ENCODE data around the gene ZMYND8.

DNA sequence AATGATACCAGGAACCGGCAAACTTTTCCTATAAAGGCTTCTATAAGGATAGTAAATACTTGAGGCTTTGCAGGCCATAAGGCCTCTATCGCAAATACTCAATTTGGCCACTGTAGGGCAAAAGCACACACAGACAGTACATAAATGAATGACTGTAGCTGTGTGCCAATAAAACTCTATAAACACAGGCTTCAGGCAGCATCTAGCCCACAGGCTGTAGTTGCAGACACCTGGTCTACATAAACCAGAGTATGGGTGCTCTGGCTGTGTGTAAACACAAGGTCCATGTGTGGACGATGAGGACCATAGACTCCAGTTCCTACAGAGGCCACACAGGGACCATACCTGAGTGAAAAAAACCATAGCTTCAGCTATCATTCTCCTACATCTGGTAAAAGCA lies 52.2 kb downstream of the ZMYND8 start:
- TF ChIP-seq EZH2 (IDR thresholded peaks at IDR 0.05; ENCODE audit: insufficient read depth, poor library complexity, severe bottlenecking) (no peak), EZH2phosphoT487 (IDR thresholded peaks at IDR 0.05; ENCODE audit: insufficient read depth, low read depth) (no peak)

Data from GM23248 (cell line).